KOPT-K1 (cell line): ENCODE data around the gene SGPL1.
"Not testable (repeated sequence)": the region's sequence is repeated elsewhere in the genome, so short reads cannot be mapped to it uniquely, and the experiment has no call there.

ENCODE experiments used
- H3K27ac ChIP-seq: fragments of 200-600 bp; sonication (generic); 2 replicates; pipeline ENCODE4 v1.5.1; 2016; ENCODE audit warnings: antibody characterized with exemption, mild to moderate bottlenecking, low read depth, low read length; ENCODE audit not compliant: poor library complexity, severe bottlenecking
- H3K36me3 ChIP-seq: fragments of 200-600 bp; sonication (generic); 2 replicates; pipeline ENCODE4 v1.5.1; 2017; ENCODE audit warnings: antibody characterized with exemption, mild to moderate bottlenecking, low read length, moderate library complexity; ENCODE audit not compliant: insufficient read depth
- H3K9me3 ChIP-seq: fragments of 200-600 bp; sonication (generic); 2 replicates; pipeline ENCODE4 v1.5.1; 2017; ENCODE audit warnings: antibody characterized with exemption, low read length, mild to moderate bottlenecking; ENCODE audit not compliant: insufficient read depth, poor library complexity, severe bottlenecking

The SGPL1 gene

GRCh38 chr10:70915206-70915605 lies 99.5 kb downstream of the SGPL1 start:
- H3K36me3 ChIP-seq = no peaks in the 10 kb centered on the region
- H3K9me3 ChIP-seq = peaks cover 6% of the 10 kb centered on the region
- no peak overlapping the region for H3K27ac ChIP-seq

DNA sequence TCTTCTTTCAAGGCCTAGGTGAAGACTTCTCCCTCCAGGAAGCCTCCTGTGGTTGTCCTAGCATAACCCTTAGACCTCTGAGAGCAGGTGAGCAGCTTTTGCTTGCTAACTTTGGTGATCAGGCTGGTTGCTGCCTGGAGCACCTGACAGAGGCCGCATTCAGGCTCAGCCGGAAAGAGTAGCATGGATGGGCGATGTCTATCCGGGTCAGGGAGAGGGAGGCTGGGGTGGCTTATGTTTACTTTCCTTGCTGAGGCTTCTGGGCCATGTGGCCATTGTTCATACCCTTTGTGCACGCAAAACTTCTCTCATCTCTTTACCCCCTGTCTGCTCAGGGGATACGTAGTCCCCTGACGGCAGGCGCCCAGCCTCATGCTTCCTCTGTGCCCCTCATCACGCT lies 100.1 kb downstream of the SGPL1 start:
- H3K27ac ChIP-seq = no peak overlapping the region
- H3K36me3 ChIP-seq = no peaks in the 10 kb centered on the region
- peaks cover 6% of the 10 kb centered on the region for H3K9me3 ChIP-seq

DNA sequence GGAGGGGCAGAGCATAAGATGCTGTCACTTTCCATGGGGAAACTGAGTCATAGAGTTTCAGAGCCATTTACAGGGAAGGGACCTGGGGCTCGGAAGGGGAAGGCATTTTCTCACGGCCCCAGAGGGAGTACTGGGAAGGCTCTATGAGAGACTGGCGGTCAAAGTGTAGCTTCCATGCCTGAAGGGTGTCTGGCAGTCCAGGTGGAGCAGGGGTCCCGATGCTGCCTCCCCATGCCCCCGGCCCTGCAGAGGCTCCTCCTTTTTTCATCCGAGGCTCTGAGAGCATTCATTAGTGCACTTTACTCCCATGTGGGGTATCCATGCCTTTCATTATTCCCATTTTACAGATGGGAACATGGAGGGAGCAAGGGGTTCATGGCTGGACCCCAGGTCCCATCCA lies 100.5 kb downstream of the SGPL1 start:
- H3K36me3 ChIP-seq = no peaks in the 10 kb centered on the region
- peaks cover 6% of the 10 kb centered on the region for H3K9me3 ChIP-seq
- no peak overlapping the region for H3K27ac ChIP-seq

GRCh38 chr10:70917226-70917625 lies 101.5 kb downstream of the SGPL1 start:
- no peaks in the 10 kb centered on the region for H3K36me3 ChIP-seq
- H3K9me3 ChIP-seq = no peaks in the 10 kb centered on the region
- no peak overlapping the region for H3K27ac ChIP-seq

DNA sequence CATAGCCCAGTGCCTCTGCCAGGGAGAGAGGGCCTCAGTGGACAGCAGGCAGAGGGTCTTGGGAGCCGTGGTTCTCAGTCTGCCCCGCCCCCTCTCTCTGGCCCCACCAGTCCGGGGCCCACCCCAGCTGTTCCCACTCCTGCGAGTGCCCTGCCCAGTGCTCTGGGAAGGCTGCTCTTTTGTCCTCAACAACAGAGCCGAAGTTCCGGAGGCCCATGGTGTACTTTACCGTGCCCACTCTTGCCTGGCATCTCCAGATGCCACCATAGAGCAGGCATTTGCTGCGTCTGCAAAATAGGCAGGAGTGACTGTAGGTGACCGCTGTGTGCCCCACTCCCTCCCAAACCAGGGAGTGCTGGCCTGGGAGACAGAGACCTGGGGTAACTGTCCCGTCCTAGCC lies 101.9 kb downstream of the SGPL1 start:
- Histone ChIP-seq H3K9me3 (no peaks in the 10 kb centered on the region), H3K36me3 (no peaks in the 10 kb centered on the region), H3K27ac (no peak overlapping the region)

GRCh38 chr10:70918851-70919530 lies 103.2 kb downstream of the SGPL1 start:
- Histone ChIP-seq H3K9me3 (no peaks in the 10 kb centered on the region), H3K27ac (no peak overlapping the region), H3K36me3 (no peaks in the 10 kb centered on the region)

DNA sequence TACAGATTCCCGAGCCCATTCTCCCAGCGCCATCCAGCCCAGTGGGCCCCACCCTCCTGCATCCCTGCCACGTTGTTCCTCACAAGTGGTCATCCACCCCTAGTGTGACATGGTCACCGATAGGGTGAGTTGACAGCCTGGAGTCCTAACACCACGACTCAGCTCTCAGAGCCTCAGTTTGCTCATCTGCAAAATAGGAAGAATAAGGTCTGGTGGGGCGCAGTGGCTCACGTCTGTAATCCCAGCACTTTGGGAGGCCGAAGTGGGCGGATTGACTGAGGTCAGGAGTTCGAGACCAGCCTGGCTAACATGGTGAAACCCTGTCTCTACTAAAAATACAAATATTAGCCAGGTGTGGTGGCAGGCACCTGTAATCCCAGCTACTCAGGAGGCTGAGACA lies 104.2 kb downstream of the SGPL1 start:
- H3K36me3 ChIP-seq, H3K9me3 ChIP-seq, H3K27ac ChIP-seq: not testable (repeated sequence)

GRCh38 chr10:70920519-70920918 lies 104.8 kb downstream of the SGPL1 start:
- no peaks in the 10 kb centered on the region for H3K36me3 ChIP-seq
- H3K9me3 ChIP-seq = no peaks in the 10 kb centered on the region
- H3K27ac ChIP-seq = no peak overlapping the region

DNA sequence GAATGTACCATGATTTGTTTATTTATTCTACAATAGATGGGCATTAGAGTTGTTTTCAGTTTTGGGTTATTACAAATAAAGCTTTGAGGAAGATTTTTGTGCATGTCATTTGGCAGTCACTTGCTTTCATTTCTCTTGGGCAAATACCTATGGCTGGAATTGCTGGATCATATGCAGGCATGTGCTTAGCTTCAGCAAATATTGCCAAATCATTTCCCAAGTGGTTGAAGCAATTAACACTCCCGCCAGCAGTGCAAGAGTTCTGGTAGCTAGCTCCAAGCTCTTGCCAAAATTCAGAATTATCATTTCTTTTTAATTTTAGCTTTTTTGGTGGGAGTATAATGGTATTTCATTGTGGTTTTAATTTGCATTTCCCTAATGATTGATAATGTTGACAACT lies 105.5 kb downstream of the SGPL1 start:
- Histone ChIP-seq H3K27ac (no peak overlapping the region), H3K9me3 (no peaks in the 10 kb centered on the region), H3K36me3 (no peaks in the 10 kb centered on the region)

DNA sequence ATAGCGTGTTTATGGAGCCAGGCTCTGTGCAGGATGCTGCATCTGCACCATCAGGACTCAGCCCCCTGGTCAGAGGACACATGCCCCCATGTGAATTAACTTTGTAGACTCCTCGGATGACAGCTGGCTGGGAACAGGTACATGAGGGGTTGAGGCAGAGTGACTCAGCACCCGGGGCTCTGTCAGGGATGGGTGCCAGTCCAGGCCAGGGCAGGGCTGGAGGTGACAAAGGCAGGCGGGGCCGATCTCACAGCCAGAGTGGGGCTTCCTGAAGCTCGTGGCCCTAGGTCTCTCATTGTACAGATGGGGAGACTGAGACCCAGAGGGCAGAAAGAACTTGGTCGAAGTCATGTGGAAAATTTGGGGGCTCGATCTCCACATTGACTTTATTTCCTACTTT lies 107.9 kb downstream of the SGPL1 start:
- Histone ChIP-seq H3K9me3 (no peaks in the 10 kb centered on the region), H3K27ac (no peak overlapping the region), H3K36me3 (no peaks in the 10 kb centered on the region)

- H3K36me3 ChIP-seq = no peaks in the 10 kb centered on the region
- no peaks in the 10 kb centered on the region for H3K9me3 ChIP-seq
Measured at GRCh38 chr10:70925377-70926225, 109.9 kb downstream of the SGPL1 start.

DNA sequence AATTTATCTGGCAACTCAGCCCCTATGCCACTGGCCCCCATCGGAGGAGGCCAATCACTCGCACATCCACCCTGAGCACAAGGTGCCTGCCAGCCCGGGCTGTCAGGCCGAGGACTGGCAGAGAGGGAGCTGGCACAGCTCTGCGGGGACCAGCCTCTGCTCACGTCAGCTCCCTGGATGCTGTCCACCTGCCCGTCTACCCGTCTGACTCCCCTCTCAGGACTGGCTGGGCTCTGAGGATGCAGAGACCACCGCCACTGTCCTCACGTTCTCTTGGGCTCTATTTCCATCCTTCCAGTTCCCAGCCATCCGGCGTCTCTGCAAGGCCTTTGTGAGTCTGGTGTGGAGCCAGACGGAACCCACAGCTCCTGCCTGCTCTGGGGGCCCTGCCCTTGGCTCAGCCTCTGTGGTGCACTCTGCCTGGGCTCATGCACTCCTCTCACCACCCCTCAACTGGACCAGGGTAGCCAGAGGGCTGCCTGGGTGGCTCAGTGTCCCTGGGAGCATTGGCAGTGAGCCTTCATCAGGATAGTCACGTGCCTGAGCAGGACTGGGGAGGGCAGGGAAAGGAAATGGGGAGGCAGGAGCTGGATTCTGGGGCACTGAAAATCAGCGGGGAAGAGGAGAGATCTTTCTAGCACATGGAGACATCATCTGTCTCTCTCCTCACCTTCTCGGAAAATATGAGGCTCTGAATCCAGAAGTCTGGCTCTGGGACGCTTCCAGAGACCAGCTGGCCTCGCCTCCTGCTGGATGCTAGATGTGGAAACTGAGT lies 110.7 kb downstream of the SGPL1 start:
- no peaks in the 10 kb centered on the region for H3K9me3 ChIP-seq
- no peak overlapping the region for H3K27ac ChIP-seq
- H3K36me3 ChIP-seq = no peaks in the 10 kb centered on the region

More at GRCh38 chr10:70925377-70926225, 109.9 kb downstream of the SGPL1 start:
- no peak overlapping the region for H3K27ac ChIP-seq

DNA sequence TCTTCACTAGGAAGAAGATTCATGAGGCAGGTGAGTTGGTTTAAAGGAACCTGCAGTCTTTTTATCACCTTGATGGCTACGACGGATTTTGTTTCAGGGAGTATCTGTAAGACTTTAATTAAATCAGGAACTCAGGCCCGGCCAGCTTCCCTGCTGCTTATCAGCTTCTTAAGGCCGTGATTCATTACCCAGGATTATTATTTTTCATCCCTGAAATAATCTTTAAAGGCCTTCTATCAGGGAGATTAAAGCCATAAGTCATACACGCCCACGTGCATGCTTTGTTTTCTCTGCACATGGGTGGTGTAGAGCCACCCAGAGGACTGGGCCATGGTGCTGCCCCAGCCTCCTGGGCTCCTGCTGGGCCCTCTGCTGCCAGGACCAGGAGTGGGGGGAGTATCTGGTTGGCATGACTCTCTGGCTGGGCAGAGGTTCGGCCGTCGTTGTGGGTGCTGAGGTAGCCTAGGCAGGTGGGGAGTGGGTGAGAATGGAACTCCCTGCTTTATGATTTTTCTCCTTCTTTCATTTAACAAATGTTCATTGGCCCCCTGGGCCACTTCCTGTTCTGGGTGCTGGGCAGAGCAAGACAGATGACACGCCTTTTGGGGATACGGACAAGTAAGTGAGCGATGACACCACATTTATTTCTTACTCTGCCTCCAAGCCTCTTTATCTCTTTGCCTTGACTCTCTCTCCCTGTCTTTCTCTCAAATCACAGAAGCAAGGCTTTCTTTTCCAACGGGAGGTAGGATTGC lies 111.6 kb downstream of the SGPL1 start:
- H3K9me3 ChIP-seq = no peaks in the 10 kb centered on the region
- H3K27ac ChIP-seq = no peak overlapping the region
- no peaks in the 10 kb centered on the region for H3K36me3 ChIP-seq

GRCh38 chr10:70928140-70928539 lies 112.4 kb downstream of the SGPL1 start:
- Histone ChIP-seq H3K36me3 (no peaks in the 10 kb centered on the region), H3K9me3 (no peaks in the 10 kb centered on the region), H3K27ac (no peak overlapping the region)
